PC-9 (cell line): ENCODE results near the gene FOXP1. TPM values are rescaled to one million over a fixed set of nuclear protein-coding genes. Genes with fewer than 3 reads are reported as not detected.

Experiments used
- BruUV-seq: library from RNA; stranded (reverse); fragments of 400-500 nt; replicated peaks from 2 replicates; lab custom pipeline; 2021; lab: Mats Ljungman, UMichigan
- CTCF ChIA-PET: fragments of 300-600 bp; sonication (Branson Sonifier 250); formaldehyde crosslinking; loops from one replicate; lab custom pipeline; 2022; ENCODE audit warnings: antibody characterized with exemption; lab: Charles Lee
- POLR2A ChIA-PET: fragments of 300-600 bp; sonication (Branson Sonifier 250); formaldehyde crosslinking; loops from one replicate; lab custom pipeline; 2022; ENCODE audit warnings: antibody characterized with exemption; ENCODE audit not compliant: unreplicated experiment; lab: Charles Lee
- DNase-seq, 2 experiments: peaks; one replicate each; pipeline versions ENCODE4 v3.0.0 to v3.0.0-alpha.2; 2015 to 2022; ENCODE audit warnings: mixed read lengths in 1 of 2
- H2AFZ ChIP-seq: fragments of 200-600 bp; sonication (generic); 2 replicates; pipeline ENCODE4 v1.8.1; 2017; ENCODE audit warnings: antibody characterized with exemption
- H3F3A ChIP-seq: fragments of 200-600 bp; sonication (generic); 2 replicates; pipeline ENCODE4 v1.8.1; 2017; ENCODE audit warnings: antibody characterized with exemption, mild to moderate bottlenecking, low read depth; ENCODE audit not compliant: insufficient read depth
- H3K27ac ChIP-seq: fragments of 200-600 bp; sonication (generic); 2 replicates; pipeline ENCODE4 v1.6.1; 2016; ENCODE audit warnings: mixed run types
- H3K27me3 ChIP-seq: fragments of 200-600 bp; sonication (generic); 2 replicates; pipeline ENCODE4 v1.6.1; 2016; ENCODE audit warnings: low read depth, mixed run types; ENCODE audit not compliant: insufficient read depth
- H3K36me3 ChIP-seq: fragments of 200-600 bp; sonication (generic); 2 replicates; pipeline ENCODE4 v1.6.1; 2016; ENCODE audit warnings: low read depth, mixed run types
- H3K4me1 ChIP-seq: fragments of 200-600 bp; sonication (generic); replicated peaks from 2 replicates; pipeline ENCODE4 v1.6.1; 2016; ENCODE audit warnings: mixed run types; ENCODE audit not compliant: insufficient read depth
- H3K4me2 ChIP-seq: fragments of 200-600 bp; sonication (generic); 2 replicates; pipeline ENCODE4 v1.6.1; 2017; ENCODE audit warnings: mixed run types
- H3K4me3 ChIP-seq: fragments of 200-600 bp; sonication (generic); 2 replicates; pipeline ENCODE4 v1.6.1; 2016; ENCODE audit warnings: mixed run types
- H3K79me2 ChIP-seq: fragments of 200-600 bp; sonication (generic); 2 replicates; pipeline ENCODE4 v1.6.1; 2017; ENCODE audit warnings: low read depth, mixed run types
- H3K9me2 ChIP-seq: fragments of 200-600 bp; sonication (generic); 2 replicates; pipeline ENCODE4 v1.8.1; 2017; ENCODE audit warnings: mild to moderate bottlenecking; ENCODE audit not compliant: insufficient read depth
- H3K9me3 ChIP-seq: fragments of 200-600 bp; sonication (generic); 2 replicates; pipeline ENCODE4 v1.8.1; 2016; ENCODE audit warnings: low read depth; ENCODE audit not compliant: insufficient read depth
- H4K20me1 ChIP-seq: fragments of 200-600 bp; sonication (generic); 2 replicates; pipeline ENCODE4 v1.8.1; 2017; ENCODE audit not compliant: insufficient read depth
- EZH2 ChIP-seq: fragments of 200-600 bp; sonication (generic); IDR thresholded peaks from 2 replicates; pipeline ENCODE4 v1.8.0; 2017; ENCODE audit warnings: antibody characterized with exemption, low read depth
- intact Hi-C: fragments of 100-400 bp; cut with micrococcal nuclease; formaldehyde crosslinking; loops from one replicate; pipeline ENCODE4 v1.10.0; 2022; ENCODE audit not compliant: unreplicated experiment
- total RNA-seq: library from RNA; stranded (reverse); gene quantifications from 2 replicates; pipeline ENCODE4 v1.2.3, GENCODE V29; 2021
- TF ChIP-seq, protein P1 (sequence below): fragments of 200-600 bp; sonication (generic); conservative IDR thresholded peaks from 2 replicates; pipeline ENCODE4 v1.6.1; 2017; ENCODE audit warnings: mixed run types, antibody characterized with exemption, mild to moderate bottlenecking, moderate library complexity

The FOXP1 gene
- total RNA-seq, 1 experiment from 2014 or later: 33.3 TPM

- ChIA-PET CTCF (no interaction called here), POLR2A (no interaction called here)
- intact Hi-C loops: no loop called here
Measured at GRCh38 chr3:70970171-70970570, 613.4 kb downstream of the FOXP1 start.

DNA sequence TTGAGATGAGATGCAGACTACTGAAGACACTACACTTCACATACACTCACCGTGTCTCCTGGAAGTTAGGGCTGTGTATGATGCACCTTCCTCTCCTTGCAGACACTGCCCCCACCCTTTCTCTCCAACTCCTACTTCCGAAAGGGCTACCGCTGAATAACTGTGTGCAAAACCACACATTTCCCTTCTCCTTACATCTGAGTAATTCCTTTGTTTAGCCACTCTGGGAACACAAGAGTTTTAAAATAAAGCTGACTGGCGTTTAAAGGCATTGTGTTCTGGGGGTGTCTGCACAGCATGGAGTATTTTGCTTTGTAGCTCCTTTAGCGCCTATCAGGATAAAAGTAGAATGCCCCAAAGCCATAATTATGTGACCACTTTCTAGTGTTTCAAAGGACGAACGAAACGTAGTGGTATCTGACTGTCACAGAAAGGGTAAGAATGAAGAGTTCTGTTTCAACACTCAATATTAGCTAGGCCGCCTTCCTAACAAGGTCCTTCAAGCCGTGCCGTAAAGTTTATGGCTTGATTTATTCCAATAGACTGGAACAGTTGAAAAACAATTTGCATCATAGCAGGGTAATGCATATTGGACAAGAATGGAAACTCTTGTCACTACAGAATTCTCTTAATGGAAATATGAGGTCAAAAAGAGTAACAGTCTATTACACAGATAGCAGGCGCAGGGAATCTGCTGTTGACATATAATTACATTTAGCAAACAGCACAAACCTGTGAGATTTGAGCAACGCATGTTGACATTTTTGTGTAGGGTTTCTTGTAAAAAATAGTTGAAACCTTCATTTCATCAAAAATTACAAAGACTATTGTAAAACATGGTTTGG, 619.9 kb downstream of the FOXP1 start:
- no TSS peak for BruUV-seq
- ChIA-PET POLR2A (no interaction called here), CTCF (no interaction called here)
- Histone ChIP-seq H3K36me3 (no peaks in the 10 kb centered on the region), H3K4me2 (no peak overlapping the region), H3K27ac (no peak overlapping the region), H3K4me3 (no peak overlapping the region), H4K20me1 (no peaks in the 10 kb centered on the region), H3K4me1 (no peaks in the 10 kb centered on the region), H3K27me3 (no peaks in the 10 kb centered on the region), H3K9me3 (no peaks in the 10 kb centered on the region), H3F3A (no peaks in the 10 kb centered on the region), H3K9me2 (no peaks in the 10 kb centered on the region), H2AFZ (no peak overlapping the region), H3K79me2 (no peaks in the 10 kb centered on the region)
- DNase-seq: no peak
- intact Hi-C loops: no loop called here
- TF ChIP-seq, protein P1, sequence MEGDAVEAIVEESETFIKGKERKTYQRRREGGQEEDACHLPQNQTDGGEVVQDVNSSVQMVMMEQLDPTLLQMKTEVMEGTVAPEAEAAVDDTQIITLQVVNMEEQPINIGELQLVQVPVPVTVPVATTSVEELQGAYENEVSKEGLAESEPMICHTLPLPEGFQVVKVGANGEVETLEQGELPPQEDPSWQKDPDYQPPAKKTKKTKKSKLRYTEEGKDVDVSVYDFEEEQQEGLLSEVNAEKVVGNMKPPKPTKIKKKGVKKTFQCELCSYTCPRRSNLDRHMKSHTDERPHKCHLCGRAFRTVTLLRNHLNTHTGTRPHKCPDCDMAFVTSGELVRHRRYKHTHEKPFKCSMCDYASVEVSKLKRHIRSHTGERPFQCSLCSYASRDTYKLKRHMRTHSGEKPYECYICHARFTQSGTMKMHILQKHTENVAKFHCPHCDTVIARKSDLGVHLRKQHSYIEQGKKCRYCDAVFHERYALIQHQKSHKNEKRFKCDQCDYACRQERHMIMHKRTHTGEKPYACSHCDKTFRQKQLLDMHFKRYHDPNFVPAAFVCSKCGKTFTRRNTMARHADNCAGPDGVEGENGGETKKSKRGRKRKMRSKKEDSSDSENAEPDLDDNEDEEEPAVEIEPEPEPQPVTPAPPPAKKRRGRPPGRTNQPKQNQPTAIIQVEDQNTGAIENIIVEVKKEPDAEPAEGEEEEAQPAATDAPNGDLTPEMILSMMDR: no peak
- no peak for TF ChIP-seq EZH2

More at GRCh38 chr3:70970171-70970570, 613.4 kb downstream of the FOXP1 start:
- Histone ChIP-seq H4K20me1 (no peaks in the 10 kb centered on the region), H3K4me2 (no peak overlapping the region), H3F3A (no peaks in the 10 kb centered on the region), H3K79me2 (no peaks in the 10 kb centered on the region), H3K4me3 (no peak overlapping the region), H3K9me2 (no peaks in the 10 kb centered on the region), H3K4me1 (no peaks in the 10 kb centered on the region), H3K27me3 (no peaks in the 10 kb centered on the region), H3K27ac (no peak overlapping the region), H3K9me3 (no peaks in the 10 kb centered on the region), H2AFZ (no peak overlapping the region), H3K36me3 (no peaks in the 10 kb centered on the region)
- TF ChIP-seq, protein P1: no peak
- no peak for TF ChIP-seq EZH2
- no TSS peak for BruUV-seq
- DNase-seq: no peak

DNA sequence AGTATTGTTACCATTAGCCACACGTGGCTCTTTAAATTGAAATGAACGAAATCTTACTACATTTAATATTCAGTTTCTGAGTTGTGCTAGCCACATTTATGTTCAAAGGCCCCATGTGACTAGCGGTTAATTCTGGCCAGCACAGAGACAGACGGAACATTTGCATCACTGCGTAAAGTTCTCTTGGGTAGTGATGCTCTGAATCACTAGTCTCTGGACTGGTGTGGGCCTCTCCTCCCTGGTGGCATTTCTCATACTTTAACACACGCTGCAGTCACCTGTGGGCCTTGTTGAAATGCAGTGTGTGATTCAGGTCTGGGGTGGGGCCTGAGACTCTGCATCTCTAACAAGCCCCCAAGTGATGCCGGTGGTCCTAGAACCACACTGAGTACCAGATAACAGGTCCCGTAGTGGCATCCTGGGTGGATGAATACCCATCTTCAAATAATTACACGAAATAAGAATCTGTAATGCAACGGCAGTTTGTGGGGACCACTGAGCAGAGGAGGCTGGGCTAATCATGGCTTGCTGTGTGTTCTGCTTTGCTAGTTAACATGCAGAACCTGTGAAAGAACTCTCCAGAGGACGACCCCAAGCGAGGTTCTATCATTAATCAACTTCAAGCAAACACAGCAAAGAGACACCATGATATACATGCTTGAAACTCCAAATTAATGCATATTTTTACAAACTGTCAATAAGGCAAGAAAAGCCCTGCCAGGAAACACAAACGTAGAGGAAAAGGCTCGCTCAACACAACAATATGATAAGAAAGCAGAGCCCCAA, 623.8 kb downstream of the FOXP1 start:
- intact Hi-C loops: no loop called here
- H3K79me2 ChIP-seq: no peaks in the 10 kb centered on the region
- H3K27ac ChIP-seq: no peak overlapping the region
- H3K4me3 ChIP-seq: no peak overlapping the region
- no peaks in the 10 kb centered on the region for H4K20me1 ChIP-seq
- H2AFZ ChIP-seq: no peak overlapping the region
- no peaks in the 10 kb centered on the region for H3K9me3 ChIP-seq
- DNase-seq: no peak
- H3K36me3 ChIP-seq: no peaks in the 10 kb centered on the region
- no TSS peak for BruUV-seq
- H3K4me1 ChIP-seq: no peaks in the 10 kb centered on the region
- no peaks in the 10 kb centered on the region for H3K27me3 ChIP-seq
- no peaks in the 10 kb centered on the region for H3K9me2 ChIP-seq
- TF ChIP-seq EZH2: no peak
- TF ChIP-seq, protein P1: no peak
- POLR2A ChIA-PET: no interaction called here
- no peaks in the 10 kb centered on the region for H3F3A ChIP-seq
- H3K4me2 ChIP-seq: no peak overlapping the region
- CTCF ChIA-PET: no interaction called here
